H9 (cell line): Measurements from ENCODE around the gene ANKRD13D. TPM values are rescaled to one million over a fixed set of nuclear protein-coding genes. Genes with fewer than 3 reads are reported as not detected.

Experiments
- DNase-seq: peaks from one replicate; pipeline ENCODE4 v3.0.0-alpha.2; 2017
- H2AFZ ChIP-seq: one replicate; pipeline ENCODE4 v1.6.1; 2013; ENCODE audit warnings: mild to moderate bottlenecking, low read length, control low read depth, moderate library complexity
- H2AK5ac ChIP-seq: 2 replicates; pipeline ENCODE4 v1.6.1; 2013; ENCODE audit warnings: low read length, control low read depth, mixed read lengths; ENCODE audit not compliant: insufficient read length
- H2BK120ac ChIP-seq: one replicate; pipeline ENCODE4 v1.6.1; 2013; ENCODE audit warnings: low read depth, mild to moderate bottlenecking, low read length, control low read depth, inconsistent platforms; ENCODE audit not compliant: poor library complexity, severe bottlenecking
- H2BK12ac ChIP-seq: 2 replicates; pipeline ENCODE4 v1.6.1; 2013; ENCODE audit warnings: low read length, control low read depth, mixed read lengths, low read depth; ENCODE audit not compliant: insufficient read length
- H2BK15ac ChIP-seq: 2 replicates; pipeline ENCODE4 v1.6.1; 2013; ENCODE audit warnings: low read depth, low read length, control low read depth
- H2BK20ac ChIP-seq: one replicate; pipeline ENCODE4 v1.6.1; 2013; ENCODE audit warnings: low read depth, mild to moderate bottlenecking, low read length, control low read depth, inconsistent platforms; ENCODE audit not compliant: poor library complexity, severe bottlenecking
- H2BK5ac ChIP-seq: 2 replicates; pipeline ENCODE4 v1.6.1; 2013; ENCODE audit warnings: low read length, control low read depth, mixed read lengths; ENCODE audit not compliant: insufficient read length
- H3K14ac ChIP-seq: 2 replicates; pipeline ENCODE4 v1.6.1; 2013; ENCODE audit warnings: low read length, control low read depth; ENCODE audit not compliant: insufficient read depth
- H3K18ac ChIP-seq: 2 replicates; pipeline ENCODE4 v1.6.1; 2013; ENCODE audit warnings: low read depth, mild to moderate bottlenecking, mixed read lengths, low read length, control low read depth; ENCODE audit not compliant: insufficient read length
- H3K23ac ChIP-seq: 2 replicates; pipeline ENCODE4 v1.6.1; 2013; ENCODE audit warnings: low read length, control low read depth, mixed read lengths, low read depth; ENCODE audit not compliant: insufficient read length
- H3K23me2 ChIP-seq: 2 replicates; pipeline ENCODE4 v1.6.1; 2013; ENCODE audit warnings: low read depth, mild to moderate bottlenecking, mixed read lengths, low read length, control low read depth; ENCODE audit not compliant: insufficient read length, poor library complexity, severe bottlenecking
- H3K27ac ChIP-seq: 2 replicates; pipeline ENCODE4 v1.5.1; 2013; ENCODE audit warnings: low read length, control low read depth, mixed read lengths, low read depth; ENCODE audit not compliant: insufficient read length
- H3K27me3 ChIP-seq: 2 replicates; pipeline ENCODE4 v1.6.1; 2013; ENCODE audit warnings: low read length, control low read depth, inconsistent platforms; ENCODE audit not compliant: insufficient read depth
- H3K4ac ChIP-seq: 2 replicates; pipeline ENCODE4 v1.6.1; 2013; ENCODE audit warnings: low read depth, mild to moderate bottlenecking, control low read depth, inconsistent platforms, low read length, moderate library complexity
- H3K4me1 ChIP-seq: 2 replicates; pipeline ENCODE4 v1.6.1; 2013; ENCODE audit warnings: low read length, control low read depth, inconsistent platforms; ENCODE audit not compliant: insufficient read depth
- H3K4me2 ChIP-seq: 2 replicates; pipeline ENCODE4 v1.6.1; 2013; ENCODE audit warnings: low read length, control low read depth, mixed read lengths; ENCODE audit not compliant: insufficient read length, insufficient read depth
- H3K56ac ChIP-seq: 2 replicates; pipeline ENCODE4 v1.6.1; 2013; ENCODE audit warnings: low read depth, mild to moderate bottlenecking, mixed read lengths, low read length, control low read depth; ENCODE audit not compliant: insufficient read length
- H3K79me1 ChIP-seq: 2 replicates; pipeline ENCODE4 v1.6.1; 2013; ENCODE audit warnings: low read depth, mild to moderate bottlenecking, moderate library complexity, low read length, control low read depth, inconsistent platforms; ENCODE audit not compliant: insufficient read depth, poor library complexity, severe bottlenecking
- H3K79me2 ChIP-seq: 2 replicates; pipeline ENCODE4 v1.6.1; 2013; ENCODE audit warnings: low read length, control low read depth, inconsistent platforms; ENCODE audit not compliant: insufficient read depth
- H3K9ac ChIP-seq: 2 replicates; pipeline ENCODE4 v1.6.1; 2013; ENCODE audit warnings: low read length, control low read depth, mixed read lengths; ENCODE audit not compliant: insufficient read length; ENCODE audit errors: extremely low read depth
- H3K9me3 ChIP-seq: one replicate; pipeline ENCODE4 v1.6.1; 2013; ENCODE audit warnings: low read depth, low read length, inconsistent platforms; ENCODE audit not compliant: control insufficient read depth
- H3T11ph ChIP-seq: one replicate; pipeline ENCODE4 v1.6.1; 2013; ENCODE audit warnings: mild to moderate bottlenecking, low read length, control low read depth, inconsistent platforms
- H4K20me1 ChIP-seq: one replicate; pipeline ENCODE4 v1.6.1; 2013; ENCODE audit not compliant: control insufficient read depth, insufficient read length, insufficient read depth
- H4K5ac ChIP-seq: 2 replicates; pipeline ENCODE4 v1.6.1; 2013; ENCODE audit warnings: low read depth, mild to moderate bottlenecking, mixed read lengths, low read length, control low read depth; ENCODE audit not compliant: insufficient read length
- H4K8ac ChIP-seq: replicated peaks from 2 replicates; pipeline ENCODE4 v1.6.1; 2013; ENCODE audit warnings: low read length, control low read depth, mixed read lengths, low read depth; ENCODE audit not compliant: insufficient read length
- H4K91ac ChIP-seq: 2 replicates; pipeline ENCODE4 v1.6.1; 2013; ENCODE audit warnings: low read depth, mild to moderate bottlenecking, moderate library complexity, mixed read lengths, low read length, control low read depth; ENCODE audit not compliant: insufficient read length
- H3K27ac Mint-ChIP-seq, 3 experiments: 2 replicates in 2 of 3; 3 replicates in 1 of 3; pipeline ENCODE4 v1.8.0; 2020 to 2021; ENCODE audit warnings: mixed read lengths in 3 of 3, mild to moderate bottlenecking in 1 of 3, moderate library complexity in 1 of 3
- H3K27me3 Mint-ChIP-seq: 2 replicates; pipeline ENCODE4 v1.8.0; 2021; ENCODE audit warnings: low read depth, mild to moderate bottlenecking, moderate library complexity, mixed read lengths
- H3K36me3 Mint-ChIP-seq, 3 experiments: 2 replicates in 2 of 3; 3 replicates in 1 of 3; pipeline ENCODE4 v1.8.0; 2020 to 2021; ENCODE audit warnings: low read depth in 3 of 3, mixed read lengths in 3 of 3; ENCODE audit not compliant: insufficient read depth in 1 of 3
- H3K4me1 Mint-ChIP-seq, 2 experiments: 2 replicates each; pipeline ENCODE4 v1.8.0; 2020; ENCODE audit warnings: mixed read lengths in 2 of 2
- H3K4me3 Mint-ChIP-seq, 2 experiments: 2 replicates in 1 of 2; 3 replicates in 1 of 2; pipeline ENCODE4 v1.8.0; 2020 to 2021; ENCODE audit warnings: mild to moderate bottlenecking in 2 of 2, mixed read lengths in 2 of 2, moderate library complexity in 1 of 2
- H3K9me3 Mint-ChIP-seq, 2 experiments: 2 replicates in 1 of 2; 3 replicates in 1 of 2; pipeline ENCODE4 v1.8.0; 2020; ENCODE audit warnings: mild to moderate bottlenecking in 2 of 2, mixed read lengths in 2 of 2, moderate library complexity in 1 of 2
- CTCF ChIP-seq: fragments of 200-600 bp; sonication (generic); conservative IDR thresholded peaks from 3 replicates; pipeline ENCODE4 v1.8.0; 2021; ENCODE audit warnings: antibody characterized with exemption, mild to moderate bottlenecking
- WGBS: extraction: QIAGEN DNeasy Blood & Tissue Kit; methylation state at CpG from one replicate; pipeline ENCODE4 v1.1.7; 2013; ENCODE audit warnings: missing lambda C conversion rate, low lambda C conversion rate, mixed read lengths; ENCODE audit not compliant: insufficient read length; ENCODE audit errors: extremely low coverage; 5-methylcytosine and 5-hydroxymethylcytosine counted together
- total RNA-seq: library from RNA; stranded (reverse); gene quantifications from 2 replicates; pipeline ENCODE4 v1.2.1, GENCODE V29; 2021

The ANKRD13D gene
- total RNA-seq, 1 experiment from 2014 or later = 42.1 TPM

GRCh38 chr11:67286621-67287333 lies 2.3 kb upstream of the ANKRD13D start:
- Mint-ChIP-seq H3K4me3 (peak overlapping the region; percentile 69 to 70; a peak in 4 of 5 replicates), H3K27ac (peak overlapping the region in 2 of 3 experiments; percentile 94 to 98; a peak in 4 of 7 replicates), H3K36me3 (peaks cover 14 to 45% (median 29%) of the 10 kb centered on the region in 3 experiments; a peak in 6 of 7 replicates), H3K27me3 (peaks cover 2% of the 10 kb centered on the region; the same call in 1 of the 2 replicates), H3K4me1 (peaks cover 16 to 17% of the 10 kb centered on the region in 2 experiments), H3K9me3 (no peaks in the 10 kb centered on the region; a peak in 1 of 5 replicates)
- Histone ChIP-seq H2BK20ac (no peak overlapping the region), H2BK5ac (no peak overlapping the region), H3K4me2 (no peak overlapping the region), H3K4me1 (peaks cover 4% of the 10 kb centered on the region; the same call in 1 of the 2 replicates), H3K18ac (no peak overlapping the region), H3K23me2 (peaks cover 6% of the 10 kb centered on the region), H3K79me2 (no peaks in the 10 kb centered on the region), H3K27me3 (no peaks in the 10 kb centered on the region), H4K8ac (no peak overlapping the region), H4K5ac (no peak overlapping the region), H4K91ac (no peak overlapping the region), H2BK120ac (no peak overlapping the region), H3K9ac (no peak overlapping the region), H3K4ac (no peak overlapping the region), H3K56ac (no peak overlapping the region), H4K20me1 (no peaks in the 10 kb centered on the region), H2AK5ac (no peak overlapping the region), H3T11ph (no peak overlapping the region), H3K79me1 (no peaks in the 10 kb centered on the region), H3K14ac (no peak overlapping the region), H2BK15ac (no peak overlapping the region), H3K27ac (no peak overlapping the region), H2BK12ac (no peak overlapping the region), H3K9me3 (no peaks in the 10 kb centered on the region), H3K23ac (no peak overlapping the region), H2AFZ (no peak overlapping the region)
- WGBS = no CpG with 5 or more reads among the region's 8 CpGs
- DNase-seq = no peak
- no peak; the same call in 2 of the 3 replicates for TF ChIP-seq CTCF
